Measurements from ENCODE around the gene GP5. TPM values are rescaled to one million over a fixed set of nuclear protein-coding genes. Genes with fewer than 3 reads are reported as not detected.
A peak's percentile ranks its signal among the peaks of the same experiment; 100 is the strongest.

GP5 gene
- total and polyA plus RNA-seq, 3 donors from 2014 or later = 0.06 to 0.16 TPM; not detected in 1

GRCh38 chr3:194367992-194368841, 30.8 kb downstream of the GP5 start:
- no peak for DNase-seq
- Histone ChIP-seq H3K27ac (no peak overlapping the region), H3K27me3 (no peaks in the 10 kb centered on the region), H3K4me3 (no peak overlapping the region), H3K36me3 (ENCODE audit: low read depth, missing control alignments) (no peaks in the 10 kb centered on the region), H3K4me1 (no peaks in the 10 kb centered on the region), H3K9me3 (no peaks in the 10 kb centered on the region)
- intact Hi-C loops (cut with DNase I; ENCODE audit: low total_unique reads) = no loop called here
- WGBS, 2 donors = 72 to 86% methylated on average over 12 to 18 of the region's 18 CpGs
- no peak for TF ChIP-seq POLR2A (IDR thresholded peaks at IDR 0.05)

GRCh38 chr3:194365978-194366490, 33.0 kb downstream of the GP5 start:
- intact Hi-C loops (cut with DNase I; ENCODE audit: low total_unique reads) = no loop called here
- H3K27ac ChIP-seq = no peak overlapping the region
- H3K9me3 ChIP-seq = no peaks in the 10 kb centered on the region
- H3K36me3 ChIP-seq (ENCODE audit: low read depth, missing control alignments) = no peaks in the 10 kb centered on the region
- no peak for DNase-seq
- 91 to 92% methylated on average over 11 to 12 of the region's 12 CpGs for WGBS, 2 donors
- H3K4me1 ChIP-seq = no peaks in the 10 kb centered on the region
- no peak overlapping the region for H3K4me3 ChIP-seq
- no peaks in the 10 kb centered on the region for H3K27me3 ChIP-seq
- TF ChIP-seq POLR2A (IDR thresholded peaks at IDR 0.05) = no peak
- TF ChIP-seq CTCF (IDR thresholded peaks at IDR 0.05) = no peak

GRCh38 chr3:194365526-194365925, 33.5 kb downstream of the GP5 start:
- Histone ChIP-seq H3K4me3 (no peak overlapping the region), H3K9me3 (no peaks in the 10 kb centered on the region), H3K4me1 (no peaks in the 10 kb centered on the region), H3K27me3 (no peaks in the 10 kb centered on the region), H3K27ac (no peak overlapping the region), H3K36me3 (ENCODE audit: low read depth, missing control alignments) (no peaks in the 10 kb centered on the region)
- intact Hi-C loops (cut with DNase I; ENCODE audit: low total_unique reads) = no loop called here
- TF ChIP-seq CTCF (IDR thresholded peaks at IDR 0.05) = no peak
- TF ChIP-seq POLR2A (IDR thresholded peaks at IDR 0.05) = no peak
- WGBS, 2 donors = 94 to 96% methylated on average over 6 of the region's 6 CpGs
- no peak for DNase-seq

- Histone ChIP-seq H3K4me1 (no peaks in the 10 kb centered on the region), H3K4me3 (no peak overlapping the region), H3K9me3 (no peaks in the 10 kb centered on the region), H3K36me3 (ENCODE audit: low read depth, missing control alignments) (no peaks in the 10 kb centered on the region), H3K27me3 (no peaks in the 10 kb centered on the region), H3K27ac (no peak overlapping the region)
- intact Hi-C loops (cut with DNase I; ENCODE audit: low total_unique reads) = no loop called here
- DNase-seq = peak; percentile 21
- 52 to 73% methylated on average over 10 to 20 of the region's 20 CpGs for WGBS, 2 donors
- TF ChIP-seq POLR2A (IDR thresholded peaks at IDR 0.05) (no peak), CTCF (IDR thresholded peaks at IDR 0.05) (no peak)
Observed at GRCh38 chr3:194364652-194365434, 34.2 kb downstream of the GP5 start.

- TF ChIP-seq POLR2A (IDR thresholded peaks at IDR 0.05) (no peak), CTCF (IDR thresholded peaks at IDR 0.05) (no peak)
- 87 to 92% methylated on average over 3 of the region's 3 CpGs for WGBS, 2 donors
- no peak for DNase-seq
- Histone ChIP-seq H3K4me3 (no peak overlapping the region), H3K27me3 (no peaks in the 10 kb centered on the region), H3K27ac (no peak overlapping the region), H3K36me3 (ENCODE audit: low read depth, missing control alignments) (no peaks in the 10 kb centered on the region), H3K9me3 (no peaks in the 10 kb centered on the region), H3K4me1 (no peaks in the 10 kb centered on the region)
- intact Hi-C loops (cut with DNase I; ENCODE audit: low total_unique reads) = no loop called here
Observed at GRCh38 chr3:194364314-194364651, 34.8 kb downstream of the GP5 start.

Measured in testis (tissue), 3 donors.